GM18867 (cell line): ENCODE data around the gene CACNA1C.

ENCODE experiments used
- ATAC-seq: cut with Tn5 transposase; IDR thresholded peaks from one replicate; pipeline ENCODE4 v1.9.1; 2021; ENCODE audit warnings: mild to moderate bottlenecking, moderate library complexity; ENCODE audit not compliant: unreplicated experiment

Gene CACNA1C

DNA sequence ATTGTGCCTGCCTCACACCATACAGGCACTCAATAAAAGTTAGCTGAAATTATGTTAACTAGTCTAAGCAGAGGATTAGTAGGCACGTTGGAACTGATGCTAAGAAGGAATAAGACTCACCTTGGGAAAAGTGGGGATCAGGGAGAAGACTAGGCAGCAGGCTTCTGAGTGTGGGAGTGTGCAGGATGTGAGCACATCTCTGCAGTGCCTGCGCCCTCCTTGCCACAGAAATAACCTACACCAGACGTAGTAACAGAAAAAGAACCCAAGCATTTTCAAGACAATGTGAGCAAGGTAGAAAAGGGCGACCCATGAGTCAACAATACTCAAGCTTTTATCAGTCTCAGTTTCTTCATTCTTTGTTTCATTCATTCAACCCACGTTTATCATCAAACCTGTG is 113.9 kb downstream of the CACNA1C start:
- ATAC-seq: no peak

- ATAC-seq: no peak
Observed at GRCh38 chr12:2167231-2167630, 114.4 kb downstream of the CACNA1C start.

- ATAC-seq: no peak
Observed at GRCh38 chr12:2168808-2169207, 116.0 kb downstream of the CACNA1C start.

DNA sequence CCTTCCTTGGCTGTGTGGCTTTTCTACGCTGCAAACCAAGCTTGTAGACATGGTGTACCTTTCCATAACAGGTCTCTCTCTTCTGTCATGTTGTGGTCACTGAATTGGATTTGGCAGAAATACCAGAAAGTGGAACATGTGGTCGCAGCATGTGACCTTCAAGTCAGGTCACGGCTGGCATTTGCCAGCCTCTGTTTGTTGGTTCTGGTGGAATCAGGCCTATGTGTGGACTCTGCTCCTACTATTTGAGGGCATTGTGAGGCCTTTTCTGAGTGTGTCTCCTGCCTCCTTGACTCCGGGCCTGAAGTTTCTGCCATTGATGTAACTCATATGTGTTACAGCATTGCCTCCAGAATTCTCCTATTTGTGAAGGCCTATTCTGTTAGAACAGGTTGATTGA is 116.7 kb downstream of the CACNA1C start:
- no peak for ATAC-seq

GRCh38 chr12:2169940-2170339 is 117.2 kb downstream of the CACNA1C start:
- ATAC-seq: no peak

- ATAC-seq: no peak
Observed at GRCh38 chr12:2170376-2170775, 117.6 kb downstream of the CACNA1C start.

GRCh38 chr12:2171672-2172426 is 119.1 kb downstream of the CACNA1C start:
- ATAC-seq: no peak

DNA sequence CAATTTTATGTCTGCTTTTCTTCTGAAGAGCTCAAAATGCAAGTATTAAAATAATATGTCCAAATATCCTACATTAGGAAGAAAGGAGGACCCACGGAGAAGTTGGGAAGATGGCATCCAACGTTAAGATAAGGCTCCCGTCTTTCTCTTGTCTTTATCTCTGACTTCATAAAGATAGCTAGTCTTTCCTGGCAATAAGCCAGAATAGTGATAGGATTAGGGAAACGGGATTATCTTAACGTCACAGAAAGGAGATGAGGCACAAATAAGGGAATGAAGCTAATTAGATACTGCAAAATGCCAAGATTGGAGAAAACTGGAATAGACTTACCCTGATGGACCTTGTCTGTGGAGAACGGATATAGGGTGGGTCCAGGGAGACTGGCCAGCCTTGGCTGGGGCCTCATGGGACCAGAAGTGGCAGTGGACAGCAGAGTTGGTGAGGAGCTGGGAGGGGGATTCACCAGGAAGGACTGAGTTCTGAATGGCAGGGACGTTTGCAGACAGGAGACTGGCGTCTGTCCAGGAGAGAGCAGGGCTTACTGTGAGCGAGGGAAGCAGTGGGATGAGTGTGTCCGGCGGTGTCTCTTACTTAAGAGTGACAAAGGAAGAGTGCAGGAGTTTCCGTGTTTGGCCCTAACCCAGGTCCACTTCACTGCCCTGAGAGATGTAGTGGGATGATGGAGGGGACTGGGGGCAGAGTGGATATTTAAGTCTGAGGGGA is 119.9 kb downstream of the CACNA1C start:
- ATAC-seq: no peak

GRCh38 chr12:2173971-2174370 is 121.2 kb downstream of the CACNA1C start:
- ATAC-seq: no peak

DNA sequence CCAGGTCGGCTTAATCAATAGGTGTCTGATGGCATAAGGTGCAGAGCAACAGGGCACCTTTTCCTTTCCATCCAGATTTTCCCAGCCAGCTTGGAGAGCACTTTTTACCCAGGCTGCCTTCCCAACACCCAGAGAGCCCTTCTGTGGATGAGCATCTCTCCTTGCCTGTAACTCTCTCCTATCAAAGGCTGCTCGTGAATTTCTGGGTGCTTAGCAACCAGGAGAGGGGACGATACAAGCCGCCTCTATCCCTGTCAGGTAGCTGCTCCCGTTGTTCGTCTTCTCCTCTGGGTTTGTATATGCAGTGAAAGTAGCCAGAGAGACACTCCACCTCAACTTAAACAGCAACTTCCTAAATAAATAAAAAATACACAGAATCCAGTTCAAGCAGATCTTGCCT is 124.2 kb downstream of the CACNA1C start:
- no peak for ATAC-seq

DNA sequence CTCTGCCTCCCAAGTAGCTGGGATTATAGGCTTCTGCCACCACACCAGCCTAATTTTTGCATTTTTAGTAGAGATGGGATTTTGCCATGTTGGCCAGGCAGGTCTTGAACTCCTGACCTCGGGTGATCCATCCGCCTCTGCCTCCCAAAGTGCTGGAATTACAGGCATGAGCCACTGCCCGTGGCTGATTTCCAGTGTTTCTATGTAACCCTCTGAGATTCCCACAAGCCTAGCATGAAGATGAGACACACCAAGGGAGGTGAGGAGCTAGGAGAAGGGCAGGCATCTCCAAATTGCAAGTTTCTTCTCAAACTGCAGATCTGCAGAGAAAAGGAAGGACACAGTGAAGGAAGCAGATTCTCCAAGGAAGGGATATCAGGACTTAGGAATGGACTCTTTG is 125.0 kb downstream of the CACNA1C start:
- no peak for ATAC-seq

GRCh38 chr12:2179058-2179457 is 126.3 kb downstream of the CACNA1C start:
- ATAC-seq: no peak

DNA sequence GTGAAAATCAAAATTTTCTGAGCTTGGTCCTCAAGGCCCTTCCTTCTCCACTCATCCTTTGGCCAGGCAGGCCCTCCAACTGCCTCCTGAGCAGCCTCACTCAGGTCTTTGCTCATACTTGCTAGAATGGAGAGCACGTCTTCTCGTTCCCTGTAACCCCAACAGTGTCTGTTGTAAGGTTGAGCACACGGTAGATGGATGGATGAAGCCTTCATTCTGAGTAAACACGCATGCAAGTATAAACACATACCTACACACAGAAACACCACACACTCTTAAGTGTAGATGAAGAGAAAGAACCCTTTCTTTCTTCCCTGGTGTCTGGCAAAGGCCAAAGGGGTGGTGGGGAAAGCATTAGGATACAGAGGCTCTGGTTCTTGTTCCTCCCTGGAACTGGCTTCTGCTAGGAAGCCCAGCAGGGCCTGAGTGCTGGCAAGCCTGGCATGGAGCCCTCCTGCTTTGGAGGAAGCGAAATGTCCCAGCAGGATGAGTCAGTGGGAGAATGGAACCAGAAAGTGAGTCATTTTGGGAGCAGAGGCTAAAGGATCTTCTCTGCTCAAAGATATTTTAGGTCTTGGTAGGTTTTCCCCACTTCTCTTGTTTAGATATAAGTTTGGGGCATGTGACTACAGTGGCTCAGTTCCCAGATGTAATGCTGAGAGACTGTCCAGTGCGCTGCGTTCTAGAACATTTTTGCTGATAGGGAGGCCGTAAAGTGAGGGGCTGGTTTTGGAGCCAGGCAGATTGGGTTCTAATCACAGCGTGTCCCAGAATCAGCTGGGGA is 127.4 kb downstream of the CACNA1C start:
- no peak for ATAC-seq

GRCh38 chr12:2180737-2181082 is 127.9 kb downstream of the CACNA1C start:
- no peak for ATAC-seq

- no peak for ATAC-seq
Observed at GRCh38 chr12:2183556-2184541, 131.1 kb downstream of the CACNA1C start.

GRCh38 chr12:2185751-2186341 is 133.1 kb downstream of the CACNA1C start:
- no peak for ATAC-seq

- ATAC-seq: no peak
Observed at GRCh38 chr12:2187195-2187945, 134.6 kb downstream of the CACNA1C start.

DNA sequence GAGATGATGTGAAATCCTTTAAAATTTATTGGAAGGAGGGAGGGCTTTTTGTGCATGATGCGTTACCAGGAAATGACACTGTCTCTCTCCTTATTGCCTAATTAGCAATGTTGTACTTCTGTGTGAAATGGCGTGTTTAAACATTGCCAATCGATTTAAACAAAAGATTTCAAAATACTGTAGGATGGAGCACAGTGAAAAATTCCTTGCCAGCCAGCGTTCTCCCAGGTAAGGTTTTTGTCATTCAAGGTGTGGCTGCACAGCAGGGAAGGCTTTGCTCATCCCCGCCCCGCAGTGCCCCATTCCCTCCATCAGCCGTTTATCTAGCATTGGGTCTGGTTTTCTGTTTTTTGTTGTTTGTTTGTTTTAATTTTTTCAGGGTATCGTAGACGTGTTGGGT is 137.3 kb downstream of the CACNA1C start:
- no peak for ATAC-seq

- ATAC-seq: no peak
Observed at GRCh38 chr12:2190896-2191533, 138.2 kb downstream of the CACNA1C start.
